Measurements from ENCODE around the gene ATRIP. TPM values are rescaled to one million over a fixed set of nuclear protein-coding genes. Genes with fewer than 3 reads are reported as not detected.

The ATRIP gene
- total RNA-seq, 6 experiments from 2014 or later: 7.0 to 10.5 (median 8.2) TPM

- peaks cover 53% of the 10 kb centered on the region for H3K4me1 Mint-ChIP-seq (ENCODE audit: low read depth)
- no peak for TF ChIP-seq CTCF (IDR thresholded peaks at IDR 0.05)
- peak overlapping the region; percentile 100 for H3K27ac Mint-ChIP-seq
- no peak for DNase-seq
- peak overlapping the region; percentile 87; the same call in 1 of the 2 replicates for H3K4me3 Mint-ChIP-seq
- H3K36me3 Mint-ChIP-seq (ENCODE audit: low read depth): peaks cover 20% of the 10 kb centered on the region
- no peaks in the 10 kb centered on the region for H3K9me3 Mint-ChIP-seq
- peaks cover 3% of the 10 kb centered on the region for H3K27me3 Mint-ChIP-seq (ENCODE audit: insufficient read depth)
Measured at GRCh38 chr3:48467473-48468267, 21.1 kb downstream of the ATRIP start.

GRCh38 chr3:48468329-48468731 is 21.8 kb downstream of the ATRIP start:
- no peak overlapping the region for H3K4me3 Mint-ChIP-seq
- no peak for TF ChIP-seq CTCF (IDR thresholded peaks at IDR 0.05)
- no peak for DNase-seq
- H3K27me3 Mint-ChIP-seq (ENCODE audit: insufficient read depth): peaks cover 5% of the 10 kb centered on the region
- H3K9me3 Mint-ChIP-seq: no peaks in the 10 kb centered on the region
- peaks cover 58% of the 10 kb centered on the region for H3K4me1 Mint-ChIP-seq (ENCODE audit: low read depth)
- H3K27ac Mint-ChIP-seq: peak overlapping the region; percentile 100
- peaks cover 24% of the 10 kb centered on the region for H3K36me3 Mint-ChIP-seq (ENCODE audit: low read depth)

GRCh38 chr3:48469046-48469915 is 22.7 kb downstream of the ATRIP start:
- peaks cover 24% of the 10 kb centered on the region for H3K36me3 Mint-ChIP-seq (ENCODE audit: low read depth)
- H3K9me3 Mint-ChIP-seq: no peaks in the 10 kb centered on the region
- H3K4me1 Mint-ChIP-seq (ENCODE audit: low read depth): peaks cover 62% of the 10 kb centered on the region
- TF ChIP-seq CTCF (IDR thresholded peaks at IDR 0.05): no peak
- peaks cover 5% of the 10 kb centered on the region for H3K27me3 Mint-ChIP-seq (ENCODE audit: insufficient read depth)
- peak overlapping the region; percentile 100 for H3K27ac Mint-ChIP-seq
- H3K4me3 Mint-ChIP-seq: no peak overlapping the region
- no peak for DNase-seq

- H3K27me3 Mint-ChIP-seq (ENCODE audit: insufficient read depth): peaks cover 5% of the 10 kb centered on the region
- DNase-seq: no peak
- peaks cover 57% of the 10 kb centered on the region for H3K4me1 Mint-ChIP-seq (ENCODE audit: low read depth)
- no peak overlapping the region; the same call in 1 of the 2 replicates for H3K4me3 Mint-ChIP-seq
- H3K9me3 Mint-ChIP-seq: no peaks in the 10 kb centered on the region
- peaks cover 24% of the 10 kb centered on the region for H3K36me3 Mint-ChIP-seq (ENCODE audit: low read depth)
- H3K27ac Mint-ChIP-seq: peak overlapping the region; percentile 42
- no peak for TF ChIP-seq CTCF (IDR thresholded peaks at IDR 0.05)
Measured at GRCh38 chr3:48470286-48470685, 23.7 kb downstream of the ATRIP start.

GRCh38 chr3:48472673-48472922 is 26.1 kb downstream of the ATRIP start:
- Mint-ChIP-seq H3K4me3 (peak overlapping the region; percentile 99), H3K4me1 (ENCODE audit: low read depth) (peaks cover 35% of the 10 kb centered on the region), H3K9me3 (no peaks in the 10 kb centered on the region), H3K27me3 (ENCODE audit: insufficient read depth) (peaks cover 5% of the 10 kb centered on the region), H3K36me3 (ENCODE audit: low read depth) (peaks cover 17% of the 10 kb centered on the region; the same call in 1 of the 2 replicates), H3K27ac (peak overlapping the region; percentile 100)
- DNase-seq: no peak
- no peak for TF ChIP-seq CTCF (IDR thresholded peaks at IDR 0.05)

Measured in HFFc6 (cell line).